ENCODE measurements around the gene YPEL5. TPM values are rescaled to one million over a fixed set of nuclear protein-coding genes. Genes with fewer than 3 reads are reported as not detected.

YPEL5 gene
- total RNA-seq, 1 donor from 2014 or later: 107 TPM

DNA sequence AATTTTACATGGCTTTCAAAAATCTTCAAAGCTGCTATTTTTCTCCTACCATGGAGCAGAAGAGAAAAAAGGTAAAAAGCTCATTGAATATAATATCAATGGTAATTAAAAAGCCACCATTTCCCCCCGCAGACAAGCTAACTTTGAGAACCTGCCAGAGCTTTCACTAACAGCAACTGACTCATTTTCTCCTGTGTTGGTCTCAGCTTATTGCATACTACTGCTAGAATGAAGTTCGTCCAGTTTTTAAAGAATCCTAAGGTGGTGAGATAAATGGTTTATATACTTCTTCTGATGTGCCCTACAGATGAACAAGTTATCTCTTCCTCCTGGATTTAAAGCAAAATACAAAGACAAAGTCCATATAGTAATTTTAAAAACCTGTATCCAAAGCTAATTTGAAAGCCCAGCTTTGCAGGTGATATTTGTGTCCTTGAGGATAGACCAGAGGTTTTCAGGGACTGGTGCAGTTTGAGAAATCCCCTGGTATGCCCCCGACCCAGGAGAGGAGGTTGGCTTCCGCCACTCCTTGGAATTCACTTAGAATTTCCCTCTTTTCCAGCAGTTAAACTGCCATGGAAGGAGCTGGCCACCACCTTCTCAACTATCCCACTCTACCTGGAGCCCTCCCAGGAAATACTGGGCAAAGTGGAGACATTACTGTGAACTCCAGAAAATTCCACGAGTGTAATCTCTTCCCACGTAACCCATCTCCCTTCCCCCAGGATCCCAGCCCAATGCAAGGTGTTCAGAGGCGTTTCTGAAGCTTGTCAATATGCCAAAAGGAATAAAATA, 17.5 kb downstream of the YPEL5 start:
- DNase-seq (ENCODE audit: low read depth): no peak

DNA sequence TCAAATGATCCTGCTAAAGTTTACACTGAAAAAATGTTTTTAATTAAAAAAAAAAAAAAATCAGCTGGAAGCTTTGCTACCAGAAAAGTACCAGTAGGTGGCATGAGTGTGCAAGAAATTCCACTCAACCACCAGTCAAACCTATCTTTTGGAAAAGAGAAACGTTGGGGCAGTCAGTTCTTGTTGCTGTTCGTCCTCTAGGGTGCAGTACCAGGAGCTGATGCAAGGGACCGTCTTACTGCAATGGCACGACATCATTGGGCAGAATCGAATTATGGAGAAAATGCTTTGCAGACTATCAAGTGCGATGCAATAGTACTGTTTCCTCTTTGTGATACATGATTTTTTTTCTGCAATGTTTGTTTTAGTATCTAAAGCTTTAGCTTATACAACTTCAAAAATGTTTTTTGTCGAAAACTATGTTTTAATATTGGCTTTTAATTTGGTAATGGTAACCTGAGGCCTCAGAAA, 18.3 kb downstream of the YPEL5 start:
- DNase-seq (ENCODE audit: low read depth): peak; percentile 87

DNA sequence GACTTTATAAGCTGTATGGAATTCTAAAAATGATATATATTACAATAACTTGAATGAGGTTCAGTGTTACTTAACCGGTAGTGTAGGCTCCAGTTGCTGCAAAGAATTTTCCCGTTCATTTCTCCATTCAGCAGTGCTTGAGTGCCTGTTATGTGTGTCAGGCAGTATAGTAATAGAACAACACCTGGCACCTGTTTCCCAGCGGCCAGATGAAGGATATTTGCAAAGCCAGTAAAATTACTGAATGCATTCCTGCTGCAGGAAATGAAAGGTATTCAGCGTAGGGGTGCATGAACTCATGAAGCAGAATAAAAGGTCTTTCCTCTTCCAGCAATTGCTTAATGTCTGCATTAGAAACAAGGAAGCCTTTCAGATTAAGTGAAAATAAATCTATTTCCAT, 18.8 kb downstream of the YPEL5 start:
- no peak for DNase-seq (ENCODE audit: low read depth)

DNA sequence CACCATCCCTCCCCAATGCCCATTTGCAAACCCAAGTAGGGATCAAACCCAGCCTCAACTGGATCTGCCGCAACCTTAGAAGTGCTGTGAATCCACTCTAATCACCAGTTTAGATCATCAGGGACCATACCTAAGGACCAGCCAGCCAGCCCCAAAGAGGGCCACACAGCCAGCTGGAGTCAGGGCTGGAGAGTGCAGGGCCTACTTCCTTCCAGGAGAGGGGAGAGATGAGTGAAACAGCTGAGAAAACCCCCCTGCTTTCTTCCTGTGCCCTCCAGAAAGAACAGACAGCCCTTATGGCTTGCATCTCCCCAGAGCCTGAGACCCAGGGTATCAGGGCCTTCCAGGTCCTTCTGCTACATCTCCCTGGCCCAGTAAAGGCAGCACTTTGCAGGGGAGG, 25.8 kb downstream of the YPEL5 start:
- no peak for DNase-seq (ENCODE audit: low read depth)

DNA sequence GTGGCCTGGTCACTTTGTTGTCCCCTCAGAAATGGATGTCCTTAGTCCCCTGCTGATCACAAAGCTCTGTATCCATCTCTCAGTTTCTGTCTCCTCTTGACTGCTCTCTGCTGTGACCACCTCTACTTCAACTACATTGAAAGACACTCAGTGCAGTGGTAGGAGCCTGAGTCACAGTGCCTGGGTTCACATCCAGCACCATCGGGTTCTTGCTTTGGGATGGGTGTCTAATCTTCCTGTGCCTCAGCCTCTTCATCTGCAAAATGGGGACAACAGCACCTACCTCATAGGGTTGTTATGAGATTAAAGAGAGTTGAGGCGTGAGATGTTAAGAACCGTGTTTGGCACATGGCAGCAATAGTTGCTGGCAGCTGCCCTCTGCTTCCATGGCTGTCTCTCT, 30.6 kb downstream of the YPEL5 start:
- DNase-seq (ENCODE audit: low read depth): no peak

DNA sequence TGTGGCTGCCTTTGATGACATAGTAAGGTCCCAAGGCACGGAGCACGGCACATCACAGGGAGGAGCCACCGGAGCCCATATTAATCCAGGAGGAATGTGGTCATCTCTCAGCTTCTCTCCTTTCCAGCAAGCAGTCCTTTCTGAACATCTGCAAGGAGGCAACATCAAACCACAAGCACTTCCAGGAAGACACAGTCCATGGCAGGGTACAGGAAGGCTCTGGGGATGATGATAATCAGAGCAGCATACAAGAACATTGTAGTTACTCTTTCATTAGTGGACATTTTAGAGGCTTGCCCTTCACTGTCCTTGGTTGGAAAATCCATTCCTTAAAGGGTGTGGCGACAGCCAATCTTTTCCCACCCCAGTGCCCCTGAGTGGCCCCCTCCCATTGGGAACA, 31.1 kb downstream of the YPEL5 start:
- DNase-seq (ENCODE audit: low read depth): no peak

GRCh38 chr2:30178618-30179434, 32.0 kb downstream of the YPEL5 start:
- DNase-seq (ENCODE audit: low read depth): peak; percentile 50

GRCh38 chr2:30179536-30179935, 32.7 kb downstream of the YPEL5 start:
- no peak for DNase-seq (ENCODE audit: low read depth)

DNA sequence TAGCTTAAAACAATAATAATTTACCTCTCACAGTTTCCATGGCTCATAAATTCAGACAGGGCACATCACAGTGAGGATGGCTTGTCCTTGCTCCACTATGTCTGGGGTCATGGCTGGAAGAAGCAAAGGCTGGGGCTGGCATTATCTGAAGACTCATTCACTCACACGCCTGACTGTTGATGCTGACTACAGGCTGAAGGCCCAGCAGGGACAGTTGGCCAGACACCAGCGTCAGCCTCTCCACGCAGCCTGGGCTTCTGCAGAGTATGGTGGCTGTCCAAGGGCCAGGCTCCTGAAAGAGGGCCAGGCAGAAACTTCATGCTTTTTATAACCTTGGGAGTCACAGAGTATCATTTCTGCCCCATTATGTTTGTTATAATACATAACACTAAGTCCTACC, 33.4 kb downstream of the YPEL5 start:
- no peak for DNase-seq (ENCODE audit: low read depth)

DNA sequence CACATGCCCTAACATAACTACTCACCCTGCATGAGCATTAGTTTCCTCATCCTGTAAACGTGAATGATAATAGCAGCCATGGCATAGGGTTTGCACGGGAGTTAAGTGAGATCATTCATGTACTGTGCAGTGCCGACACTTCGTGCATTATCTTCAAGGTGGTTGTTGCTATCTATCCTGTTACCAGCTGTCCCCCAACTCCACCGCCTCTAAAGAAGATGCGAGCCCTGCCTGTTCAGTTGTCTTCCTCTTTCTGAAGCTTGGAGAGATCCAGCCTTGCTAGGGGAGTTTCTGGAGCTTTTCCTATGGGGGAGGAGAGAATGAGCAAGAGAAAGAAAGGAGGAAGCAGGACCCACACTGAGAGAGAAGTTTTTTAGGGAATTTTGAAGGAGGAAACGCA, 34.4 kb downstream of the YPEL5 start:
- no peak for DNase-seq (ENCODE audit: low read depth)

- DNase-seq (ENCODE audit: low read depth): no peak
These were observed 37.2 kb downstream of the YPEL5 start for GRCh38 chr2:30184035-30184434.

DNA sequence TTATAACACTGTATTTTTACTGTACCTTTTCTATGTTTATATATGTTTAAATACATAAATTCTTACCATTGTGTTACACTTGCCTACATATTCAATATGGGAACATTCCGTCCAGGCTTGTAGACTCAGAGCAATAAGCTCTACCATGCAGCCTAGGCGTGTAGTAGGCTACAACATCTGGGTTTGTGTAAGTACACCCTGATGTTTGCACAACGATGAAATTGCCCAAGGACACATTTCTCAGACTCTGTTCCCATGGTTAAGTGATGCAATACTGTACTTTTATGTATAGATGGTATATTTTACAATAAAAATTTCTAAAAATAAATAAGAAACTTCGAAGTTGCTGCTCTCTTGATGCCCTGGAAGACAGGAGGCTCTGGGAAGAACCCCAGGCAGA, 38.4 kb downstream of the YPEL5 start:
- DNase-seq (ENCODE audit: low read depth): no peak

GRCh38 chr2:30188292-30188691, 41.5 kb downstream of the YPEL5 start:
- DNase-seq (ENCODE audit: low read depth): no peak

GRCh38 chr2:30190637-30191036, 43.8 kb downstream of the YPEL5 start:
- no peak for DNase-seq (ENCODE audit: low read depth)

DNA sequence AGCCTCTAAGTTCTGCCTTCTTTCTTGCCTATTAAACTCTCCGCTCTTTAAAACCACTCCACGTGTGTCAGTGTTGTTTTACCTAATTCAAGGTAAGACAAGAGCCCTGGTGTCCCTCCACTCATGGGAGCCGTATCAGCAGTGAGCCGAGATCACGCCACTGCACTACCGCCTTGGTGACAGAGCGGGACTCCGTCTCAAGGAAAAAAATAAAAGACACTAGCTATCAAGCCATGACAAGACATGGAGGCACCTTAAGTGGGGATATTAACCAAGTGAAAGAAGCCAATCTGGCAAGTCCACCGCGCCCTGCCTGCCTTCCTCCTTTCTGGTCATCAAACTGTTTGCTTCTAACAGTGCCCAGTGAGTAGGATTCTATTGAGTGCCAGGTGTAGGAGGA, 44.3 kb downstream of the YPEL5 start:
- DNase-seq (ENCODE audit: low read depth): no peak

DNA sequence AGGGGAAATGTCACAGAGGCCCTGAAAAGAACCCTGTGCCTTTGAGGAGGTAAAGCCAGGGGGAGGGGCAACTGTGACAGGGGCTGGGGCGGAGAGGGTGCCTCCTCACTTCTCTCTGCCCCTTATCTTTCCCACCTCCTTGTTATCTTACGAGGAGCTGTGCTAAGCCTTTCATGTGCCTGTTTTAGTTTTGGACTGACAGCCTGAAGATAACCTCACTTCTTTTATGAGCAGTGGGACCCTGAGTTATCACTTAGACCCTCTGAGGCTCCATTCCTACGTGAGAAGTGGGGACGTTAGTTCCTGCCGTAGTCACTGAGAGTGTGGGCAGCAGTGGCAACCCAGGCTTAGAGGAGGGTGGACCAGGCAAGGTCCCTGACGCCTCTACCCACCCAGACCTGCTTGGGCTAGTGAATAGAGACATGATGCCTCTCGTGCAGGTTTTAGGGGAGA, 45.0 kb downstream of the YPEL5 start:
- DNase-seq (ENCODE audit: low read depth): no peak

DNA sequence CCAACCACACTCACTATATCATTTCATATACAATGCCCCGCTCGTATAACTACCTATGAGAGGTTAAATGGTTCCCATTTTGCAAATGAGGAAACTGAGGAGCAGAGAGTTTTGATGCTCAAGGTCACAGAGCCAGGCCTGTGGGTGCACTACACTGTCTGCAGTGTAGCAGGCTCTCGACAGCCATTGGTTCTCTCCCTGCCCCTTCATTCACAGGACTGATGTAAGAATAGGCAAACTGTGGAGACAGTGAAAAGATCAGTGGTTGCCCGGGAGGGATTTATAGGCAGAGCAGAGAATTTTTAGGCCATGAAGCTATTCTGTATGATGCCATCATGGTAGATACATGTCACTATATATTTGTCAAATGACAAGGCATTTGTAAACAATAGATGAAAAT, 45.5 kb downstream of the YPEL5 start:
- no peak for DNase-seq (ENCODE audit: low read depth)

DNA sequence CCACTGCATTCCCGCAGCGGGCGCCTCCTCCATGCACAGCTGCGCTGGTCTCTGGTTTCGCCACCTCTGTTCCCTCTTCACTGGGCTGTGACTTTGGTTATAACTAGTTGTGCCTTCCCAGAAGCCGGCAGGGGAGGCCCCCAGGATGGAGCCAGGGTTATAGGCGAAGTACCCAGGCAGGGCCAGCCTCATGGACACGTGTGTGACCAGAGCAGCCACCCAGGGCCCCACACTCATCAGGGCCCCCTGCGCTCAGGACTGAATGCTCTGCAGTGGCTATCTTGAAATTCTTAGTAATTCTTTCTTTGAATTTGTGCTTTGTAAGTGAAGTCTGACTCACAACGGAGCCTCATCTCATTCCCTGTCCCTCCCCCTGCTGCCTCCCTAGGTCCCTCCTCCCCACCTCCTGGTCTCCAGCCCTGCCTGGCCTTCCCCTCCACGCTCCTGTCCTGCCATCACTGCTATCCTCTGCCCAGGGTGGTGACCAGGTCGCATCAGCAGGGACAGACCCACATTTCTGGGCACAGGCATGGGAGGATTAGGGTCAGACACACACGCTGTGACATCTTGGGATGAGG, 46.4 kb downstream of the YPEL5 start:
- DNase-seq (ENCODE audit: low read depth): no peak

DNA sequence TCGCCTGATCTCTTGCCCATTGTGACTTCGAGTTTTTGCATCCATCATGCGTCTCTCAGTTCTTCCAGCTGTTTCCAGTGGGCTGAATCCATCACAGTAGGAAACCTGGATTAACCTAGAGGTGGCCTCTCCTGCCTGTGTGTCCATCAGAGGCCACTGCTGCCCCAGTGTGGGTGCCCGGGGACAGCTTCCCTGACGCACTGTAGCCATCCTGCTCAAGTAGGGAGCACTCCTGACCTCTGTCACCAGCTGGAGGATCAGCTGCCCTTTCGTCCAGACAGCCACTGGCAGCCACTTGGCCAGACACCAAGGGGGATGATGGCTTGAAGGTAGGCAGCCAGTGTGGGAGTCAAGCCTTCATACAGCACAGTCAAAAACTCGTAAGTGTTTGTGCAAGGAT, 47.6 kb downstream of the YPEL5 start:
- DNase-seq (ENCODE audit: low read depth): no peak

DNA sequence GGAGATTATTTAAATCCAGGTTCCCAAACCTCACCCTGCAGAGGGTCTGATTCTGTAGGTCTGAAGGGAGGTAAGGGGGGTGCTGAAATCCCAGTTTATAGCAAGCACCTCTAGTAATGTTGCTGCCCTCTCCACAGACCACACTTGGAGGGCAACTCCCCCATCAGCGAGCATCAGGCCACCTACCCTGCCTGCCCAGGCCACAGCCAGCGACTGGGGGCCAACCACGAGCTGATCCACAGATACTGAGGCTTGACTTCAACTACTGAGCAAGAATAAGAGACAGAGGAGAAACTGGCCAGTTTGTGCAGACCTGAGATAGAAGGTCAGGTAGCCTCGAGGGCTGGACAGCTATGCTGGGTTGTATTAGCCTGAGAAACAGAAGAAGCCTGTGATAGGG, 48.2 kb downstream of the YPEL5 start:
- DNase-seq (ENCODE audit: low read depth): no peak

- no peak for DNase-seq (ENCODE audit: low read depth)
These were observed 50.9 kb downstream of the YPEL5 start for GRCh38 chr2:30197570-30198192.

DNA sequence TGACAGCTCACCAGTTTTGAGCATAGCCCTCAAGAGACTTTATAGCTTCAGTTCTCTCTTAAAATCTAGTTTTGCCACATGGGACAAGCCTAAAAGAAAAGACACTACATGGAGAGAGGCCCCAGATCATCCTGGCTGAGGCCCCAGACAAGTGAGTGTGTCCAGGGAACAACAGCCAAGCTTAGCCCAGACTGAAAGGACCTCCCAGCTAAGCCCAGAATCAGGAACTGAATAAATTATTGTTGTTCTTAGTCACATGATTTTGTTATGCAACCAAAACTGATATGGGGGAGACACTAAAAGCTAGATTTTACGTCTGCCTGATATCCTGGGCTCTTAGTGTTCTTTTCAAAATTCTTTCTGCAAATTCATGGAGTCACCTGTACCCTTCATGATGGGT, 55.2 kb downstream of the YPEL5 start:
- no peak for DNase-seq (ENCODE audit: low read depth)
